GM21529 (cell line): Measurements from ENCODE around the gene INTS7.

Experiments
- ATAC-seq: cut with Tn5 transposase; IDR thresholded peaks from one replicate; pipeline ENCODE4 v1.9.1; 2021; ENCODE audit not compliant: unreplicated experiment

Gene INTS7

DNA sequence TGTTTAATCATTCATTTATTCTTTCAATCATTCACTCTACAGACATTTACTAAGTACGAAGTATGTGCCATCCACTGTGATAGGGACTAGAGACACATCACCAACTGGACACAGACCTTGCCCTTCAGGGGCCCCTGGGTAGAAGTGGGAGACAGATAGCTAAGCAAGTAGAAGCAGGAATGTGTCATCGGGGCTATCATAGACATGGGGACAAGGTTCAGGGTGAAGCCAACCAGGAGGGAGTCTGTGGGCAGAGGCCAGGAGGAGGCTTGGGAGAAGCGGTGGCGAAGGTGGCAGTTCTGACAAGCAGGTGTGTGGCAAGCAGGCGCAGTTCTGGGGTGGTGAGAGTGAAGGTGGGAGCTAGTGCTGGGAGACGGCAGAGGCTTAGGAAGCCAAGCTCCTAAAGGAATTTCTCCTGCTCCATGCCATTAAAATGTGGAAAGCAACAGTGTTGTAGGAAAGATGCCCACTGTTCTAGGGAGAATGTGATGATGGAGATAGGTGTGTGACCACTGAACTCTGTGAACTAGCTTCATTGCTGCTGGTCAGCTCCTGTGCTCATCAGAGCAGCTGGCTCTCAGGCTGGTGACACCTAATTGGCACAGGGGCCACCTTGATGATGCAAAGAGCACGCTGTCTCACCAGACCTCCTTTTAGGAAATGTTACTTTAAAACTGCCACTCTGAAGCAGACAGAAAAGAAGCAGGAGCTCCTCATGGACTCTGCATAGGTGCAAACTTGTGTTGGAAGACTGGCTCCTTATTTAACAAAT, 125.1 kb downstream of the INTS7 start:
- ATAC-seq, result no peak

GRCh38 chr1:211909395-211909794, 126.0 kb downstream of the INTS7 start:
- no peak for ATAC-seq

GRCh38 chr1:211908951-211909350, 126.4 kb downstream of the INTS7 start:
- no peak for ATAC-seq

- peak; percentile 82 for ATAC-seq
Measured at GRCh38 chr1:211908453-211908852, 126.9 kb downstream of the INTS7 start.

DNA sequence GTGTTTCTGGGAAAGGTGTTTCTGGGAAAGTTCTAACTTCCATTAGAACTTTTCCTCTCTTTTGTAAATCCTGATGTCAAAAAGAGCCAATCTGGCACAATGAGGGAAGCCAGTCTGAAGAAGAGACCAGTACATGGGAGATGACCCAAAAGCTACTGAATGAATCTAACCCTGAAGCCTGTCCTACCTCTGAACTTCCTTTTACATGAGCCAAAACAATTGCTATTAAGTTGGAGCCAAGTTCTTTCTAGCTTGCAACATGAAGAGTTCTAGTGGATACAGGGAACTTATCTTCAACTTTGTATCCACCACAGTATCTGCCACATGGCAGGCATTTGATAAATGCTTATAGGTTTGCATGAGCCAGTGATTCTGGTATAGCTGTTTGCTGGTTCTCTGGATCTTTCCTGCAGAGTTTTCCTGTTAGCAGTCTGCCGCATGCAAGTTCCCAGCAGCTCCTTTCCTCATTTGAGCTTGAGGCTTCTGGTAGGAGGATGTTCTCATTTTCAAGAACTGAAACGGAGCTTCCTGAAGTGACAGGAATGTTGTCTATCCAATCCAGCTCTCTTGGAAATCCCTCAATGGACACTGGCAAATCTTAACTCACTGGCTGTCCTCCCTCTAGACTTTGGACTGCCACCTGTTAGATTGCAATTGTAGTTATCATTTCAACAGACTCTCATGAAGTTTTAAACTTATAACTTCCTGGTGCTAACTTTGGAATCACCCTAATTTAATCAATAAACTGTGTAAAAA, 131.7 kb downstream of the INTS7 start:
- no peak for ATAC-seq

GRCh38 chr1:211902624-211903291, 132.6 kb downstream of the INTS7 start:
- ATAC-seq, result no peak

GRCh38 chr1:211901945-211902344, 133.4 kb downstream of the INTS7 start:
- ATAC-seq, result no peak

- no peak for ATAC-seq
Measured at GRCh38 chr1:211900441-211900840, 134.9 kb downstream of the INTS7 start.

GRCh38 chr1:211896958-211897357, 138.4 kb downstream of the INTS7 start:
- ATAC-seq, result no peak

DNA sequence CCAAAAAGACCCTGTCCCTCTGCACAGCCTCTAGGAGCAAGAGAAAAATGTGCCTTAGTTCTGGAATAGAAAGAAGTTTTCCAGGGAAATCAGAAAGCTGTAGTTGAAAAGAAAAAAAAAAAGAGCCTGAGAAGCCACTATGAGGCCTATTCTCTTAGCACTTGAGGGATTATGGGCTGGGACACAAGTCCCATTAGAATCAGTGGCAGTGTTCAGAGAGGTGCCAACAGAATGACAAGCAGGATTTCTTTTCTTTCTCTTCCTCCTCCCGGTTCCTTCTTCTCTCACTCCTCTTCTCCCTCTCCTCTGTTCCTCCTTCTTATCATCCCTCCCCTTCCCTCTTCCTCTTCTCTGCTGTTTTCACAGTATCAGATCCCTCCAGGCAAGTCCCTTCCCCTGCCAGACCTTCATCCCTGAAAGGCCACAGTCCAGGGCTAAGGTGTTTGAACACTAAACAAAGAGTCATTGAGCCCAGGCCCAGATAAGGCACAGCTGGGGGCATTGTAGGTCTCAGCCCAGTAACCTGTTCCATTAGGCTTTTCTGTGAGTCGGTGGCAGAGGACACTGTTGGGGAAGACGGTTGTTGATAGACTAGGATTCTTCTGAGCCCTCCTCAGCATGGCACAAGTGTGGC, 140.1 kb downstream of the INTS7 start:
- no peak for ATAC-seq

- ATAC-seq, result no peak
Measured at GRCh38 chr1:211894312-211894711, 141.0 kb downstream of the INTS7 start.

DNA sequence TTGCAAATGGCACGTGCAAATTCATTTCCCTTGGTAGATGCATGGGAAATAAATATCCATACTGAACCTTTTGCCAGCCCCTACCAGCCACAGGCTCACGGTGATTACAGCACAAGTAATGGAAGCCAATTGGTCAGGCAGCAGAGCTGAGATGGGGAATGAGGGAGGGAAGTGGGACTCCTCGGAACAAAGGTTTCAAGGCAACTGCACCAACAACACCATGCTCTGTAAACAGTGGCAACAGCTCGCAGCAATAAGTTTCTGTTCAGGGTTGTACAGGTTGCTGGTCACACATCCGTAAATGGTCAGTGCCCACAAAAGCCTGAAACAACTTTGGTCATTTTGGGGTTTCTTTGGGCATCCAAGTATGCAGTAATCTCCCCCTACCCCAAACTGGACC, 142.1 kb downstream of the INTS7 start:
- ATAC-seq, result no peak

- ATAC-seq, result no peak
Measured at GRCh38 chr1:211892577-211892976, 142.8 kb downstream of the INTS7 start.

DNA sequence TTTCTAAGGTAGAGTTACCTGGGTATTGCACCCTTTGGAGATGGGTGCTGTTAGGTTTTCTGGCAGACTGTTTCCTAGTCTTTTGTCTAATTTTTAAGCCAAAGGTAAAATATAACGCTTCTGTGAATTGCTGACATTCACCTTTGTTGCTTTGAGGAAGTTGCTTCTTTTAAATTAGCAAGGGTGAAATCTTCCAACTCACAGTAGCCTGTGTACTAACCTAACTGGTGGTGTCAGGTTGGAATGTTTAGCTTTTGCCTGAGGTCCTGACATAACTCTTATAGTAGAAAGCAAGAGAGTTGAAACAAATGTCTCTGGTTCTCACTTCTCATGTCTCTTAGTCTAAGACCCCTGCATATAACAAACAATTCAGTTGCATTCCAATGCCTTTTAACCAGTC, 143.6 kb downstream of the INTS7 start:
- ATAC-seq, result no peak
